Measurements from ENCODE around the gene GADD45GIP1.
"Not testable (repeated sequence)": the region's sequence is repeated elsewhere in the genome, so short reads cannot be mapped to it uniquely, and the experiment has no call there.

The GADD45GIP1 gene

GRCh38 chr19:12938779-12939601, 18.0 kb downstream of the GADD45GIP1 start:
- peak; percentile 88 for DNase-seq

GRCh38 chr19:12937927-12938778, 18.9 kb downstream of the GADD45GIP1 start, which contains the start of gene CALR:
TSS of gene CALR (plus strand) at chr19:12938609. CDS start at chr19:12938680, 71 bp downstream.
- DNase-seq: peak; percentile 100

DNA sequence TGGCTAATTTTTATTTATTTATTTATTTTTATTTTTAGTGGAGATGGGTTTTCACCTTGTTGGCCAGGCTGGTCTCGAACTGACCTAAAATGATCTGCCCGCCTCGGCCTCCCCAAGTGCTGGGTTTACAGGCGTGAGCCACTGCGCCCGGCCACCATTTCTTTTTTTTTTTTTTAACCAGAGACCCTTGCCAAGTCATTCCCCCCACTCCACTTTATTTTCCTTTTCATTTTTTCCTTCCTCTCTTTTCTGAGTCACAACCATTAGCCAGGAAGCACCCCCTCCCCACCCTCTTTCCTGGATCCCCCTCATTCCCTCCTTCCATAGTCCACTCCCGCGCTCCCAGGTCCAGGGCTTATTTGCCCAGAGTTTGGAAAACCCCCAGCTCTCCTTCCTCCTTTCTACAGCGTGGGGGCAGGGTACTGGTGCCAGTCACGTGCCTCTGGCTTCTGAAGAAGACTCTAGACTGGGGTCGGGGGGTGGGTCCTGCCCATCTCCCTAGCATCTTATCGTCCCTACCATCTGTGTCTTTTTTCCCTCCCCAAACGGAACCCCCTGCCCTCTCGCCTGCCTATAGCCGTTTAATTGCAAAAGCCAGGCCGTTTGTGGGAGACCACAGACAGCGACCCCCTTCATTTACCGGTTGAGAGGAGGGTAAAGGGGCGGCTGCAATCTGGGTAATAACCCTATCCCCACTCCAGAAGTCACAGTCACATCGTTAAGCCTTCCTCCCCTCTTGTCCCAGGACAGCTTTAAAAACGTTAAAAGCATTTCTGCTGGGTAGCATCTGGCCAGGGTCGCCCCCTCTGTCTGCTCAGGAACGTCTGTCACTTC, 19.7 kb downstream of the GADD45GIP1 start:
- peak; percentile 98 for DNase-seq

GRCh38 chr19:12936582-12936981, 20.4 kb downstream of the GADD45GIP1 start:
- no peak for DNase-seq

DNA sequence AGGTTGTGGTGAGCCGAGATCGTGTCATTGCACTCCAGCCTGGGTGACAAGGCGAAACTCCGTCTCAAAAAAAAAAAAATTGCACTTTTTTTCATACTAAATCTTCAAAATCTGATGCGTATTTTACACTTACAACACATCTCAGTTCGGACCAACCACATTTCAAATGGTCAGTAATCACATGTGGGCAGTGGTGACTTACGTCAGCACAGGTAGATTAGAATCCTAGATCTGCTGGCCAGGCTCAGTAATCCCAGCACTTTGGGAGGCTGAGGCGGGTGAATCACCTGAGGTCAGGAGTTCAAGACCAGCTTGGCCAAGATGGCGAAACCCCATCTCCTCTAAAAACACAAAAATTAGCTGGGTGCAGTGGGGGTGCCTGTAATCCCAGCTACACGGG, 22.0 kb downstream of the GADD45GIP1 start:
- DNase-seq: no peak

- peak; percentile 98 for DNase-seq
Observed at GRCh38 chr19:12933287-12934072, 23.5 kb downstream of the GADD45GIP1 start, which contains the start of gene FARSA. TSS of gene FARSA (minus strand) at chr19:12933711. CDS start at chr19:12933696, 15 bp downstream.

DNA sequence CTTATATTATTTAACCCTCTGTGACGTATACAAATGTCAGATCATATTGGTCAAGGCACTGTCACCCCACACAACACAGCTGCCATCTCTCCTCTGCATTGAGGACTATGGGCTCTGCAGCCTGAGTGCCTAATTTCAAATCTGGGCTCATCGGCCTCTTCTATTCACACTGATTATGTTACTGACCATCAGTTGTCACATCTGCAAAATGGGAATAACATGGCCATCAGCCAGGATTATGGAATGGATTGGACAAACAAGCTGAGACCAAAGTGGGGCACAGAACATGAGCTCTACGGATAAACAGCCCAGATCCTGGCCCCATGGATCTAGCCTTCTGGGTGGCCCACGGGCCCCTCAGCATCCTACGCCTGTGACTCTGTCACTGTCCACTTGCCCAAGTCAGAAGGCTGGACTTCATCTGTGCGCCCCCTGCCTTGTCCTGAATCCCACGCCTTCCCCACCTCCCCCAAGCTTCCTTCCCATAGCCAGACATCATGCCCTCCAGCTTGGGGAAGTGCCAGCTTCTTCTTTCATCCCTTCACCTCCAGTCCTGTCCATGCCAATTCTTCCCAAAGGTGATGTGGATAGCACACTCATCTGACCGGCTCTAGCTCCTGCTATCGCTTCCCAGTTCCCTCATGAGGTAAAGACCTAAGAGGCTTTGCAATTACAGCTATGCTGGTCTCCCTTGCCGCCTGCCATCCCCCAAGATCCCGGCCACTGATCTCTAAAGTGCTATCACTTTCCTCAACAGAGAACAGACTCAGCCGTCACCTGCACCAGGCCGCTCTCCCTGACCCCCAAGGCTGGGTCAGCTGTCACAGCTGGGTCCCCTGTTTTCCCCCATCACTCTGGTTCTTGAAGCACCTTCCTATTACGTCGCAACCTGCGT, 24.4 kb downstream of the GADD45GIP1 start:
- DNase-seq: peak; percentile 70

DNA sequence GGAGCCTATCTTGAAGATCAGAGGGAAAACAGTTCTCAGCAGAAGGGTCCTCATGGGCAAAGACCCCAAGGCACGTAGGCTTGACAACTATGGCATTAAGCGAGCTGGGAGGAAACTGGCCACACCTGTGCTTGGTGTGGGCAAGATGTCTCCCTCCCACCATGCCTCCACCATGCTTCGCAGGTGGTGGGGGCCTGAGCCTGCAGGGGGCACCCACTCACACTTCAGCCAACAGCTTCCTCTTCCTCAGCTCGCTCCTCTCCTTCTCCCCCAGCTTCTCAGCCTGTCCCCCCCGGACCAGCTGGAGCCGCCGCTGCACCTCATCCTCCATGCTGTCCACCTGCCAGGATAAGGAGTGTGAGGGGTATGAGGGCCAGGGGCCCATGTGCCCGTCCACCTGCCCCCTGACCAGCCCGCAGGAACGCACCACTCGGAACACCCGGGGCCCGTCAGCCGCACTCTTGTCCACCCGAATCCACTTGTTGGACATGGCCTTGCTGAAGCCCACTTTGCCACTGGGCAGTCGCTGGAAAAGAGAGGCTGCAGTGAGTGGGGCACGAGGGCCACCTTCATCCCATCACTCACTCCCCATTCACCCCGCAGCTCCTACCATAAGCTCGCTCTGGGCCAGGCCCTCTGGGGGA, 26.9 kb downstream of the GADD45GIP1 start:
- DNase-seq: no peak

DNA sequence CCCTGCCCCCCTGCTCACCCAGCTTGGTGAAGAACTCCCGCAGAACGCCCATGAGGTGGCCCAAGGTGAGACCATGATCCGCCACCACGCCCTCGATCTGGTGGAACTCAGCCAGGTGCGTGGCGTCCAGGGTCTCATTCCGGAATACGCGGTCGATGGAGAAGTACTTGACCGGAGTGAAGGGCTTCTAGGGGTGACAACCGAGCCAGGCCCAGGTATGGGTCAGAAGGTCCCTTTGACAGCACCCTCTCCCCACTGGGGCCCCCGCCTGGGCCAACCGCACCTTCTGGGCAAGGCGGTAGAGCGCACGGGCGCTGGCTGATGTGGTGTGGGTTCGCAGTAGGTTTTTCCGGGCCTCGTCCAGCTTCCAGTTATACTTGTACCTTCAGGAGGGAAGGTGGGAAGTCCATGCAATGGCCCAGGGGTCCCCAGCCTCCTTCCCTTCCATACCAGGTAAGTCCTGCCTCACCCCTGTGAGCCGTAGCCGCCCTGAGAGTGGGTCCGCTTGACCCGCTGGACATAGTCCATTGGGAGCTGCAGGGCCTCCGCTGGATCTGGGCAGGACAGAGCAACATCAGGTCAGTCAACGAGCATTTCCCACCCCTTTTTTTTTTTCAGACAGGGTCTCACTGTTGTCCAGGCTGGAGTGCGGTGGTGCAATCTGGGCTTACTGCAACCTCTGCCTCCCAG, 32.3 kb downstream of the GADD45GIP1 start:
- DNase-seq: no peak

DNA sequence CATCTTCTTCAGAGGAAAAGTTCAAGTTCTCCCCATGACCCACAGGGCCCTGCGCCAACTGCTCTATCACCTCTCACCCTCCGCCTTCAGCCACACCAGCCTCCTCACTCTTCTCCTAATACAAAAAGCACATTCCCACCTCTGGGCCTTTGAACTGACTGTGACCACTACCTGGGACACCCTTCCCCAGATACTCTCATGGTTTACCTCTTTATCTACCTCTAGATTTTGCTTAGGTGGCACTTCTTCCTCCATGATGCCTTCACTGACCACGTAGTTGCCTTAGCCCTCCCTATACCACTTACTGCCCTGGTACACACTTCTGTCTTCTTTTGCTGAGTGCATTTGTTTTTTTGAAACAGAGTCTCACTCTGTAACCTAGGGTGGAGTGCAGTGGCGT, 34.1 kb downstream of the GADD45GIP1 start:
- no peak for DNase-seq

DNA sequence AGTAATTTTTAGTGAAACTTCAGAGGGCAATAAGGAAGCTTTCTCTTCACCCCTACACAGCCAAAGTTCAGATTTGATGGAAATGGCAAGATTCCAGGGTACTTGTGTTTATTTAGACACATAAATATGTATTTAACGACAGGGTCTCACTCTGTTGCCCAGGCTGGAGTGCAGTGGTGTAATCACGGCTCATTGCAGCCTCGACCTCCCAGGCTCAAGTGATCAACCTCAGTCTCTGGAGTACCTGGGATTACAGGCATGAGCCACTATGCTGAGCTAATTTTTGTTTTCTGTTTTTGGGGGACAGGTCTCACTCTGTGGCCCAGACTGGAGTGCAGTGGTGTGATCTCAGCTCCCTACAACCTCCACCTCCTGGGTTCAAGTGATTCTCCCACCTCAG, 36.0 kb downstream of the GADD45GIP1 start:
- DNase-seq: no peak

GRCh38 chr19:12918253-12918652, 38.8 kb downstream of the GADD45GIP1 start:
- no peak for DNase-seq

DNA sequence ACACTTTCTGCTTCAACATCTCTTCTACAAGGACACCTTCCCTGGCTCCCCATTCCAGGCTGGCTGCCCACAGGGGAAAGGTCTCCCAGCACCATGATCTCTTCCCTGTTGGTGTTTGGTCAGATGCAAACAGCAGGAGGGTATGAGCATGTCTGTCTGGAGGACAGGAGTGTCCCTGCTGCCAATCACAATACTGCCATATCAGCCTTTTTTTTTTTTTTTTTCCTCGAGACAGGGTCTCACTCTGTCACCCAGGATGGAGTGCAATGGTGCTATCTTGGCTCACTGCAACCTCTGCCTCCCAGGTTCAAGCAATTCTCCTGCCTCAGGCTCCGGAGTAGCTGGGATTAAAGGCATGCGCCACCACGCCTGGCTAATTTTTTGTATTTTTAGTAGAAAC, 41.2 kb downstream of the GADD45GIP1 start:
- DNase-seq: not testable (repeated sequence)

GRCh38 chr19:12913851-12914690, 43.0 kb downstream of the GADD45GIP1 start:
- DNase-seq: peak; percentile 60

GRCh38 chr19:12913011-12913561, 43.9 kb downstream of the GADD45GIP1 start:
- DNase-seq: peak; percentile 100

- DNase-seq: peak; percentile 69
Observed at GRCh38 chr19:12912571-12912970, 44.5 kb downstream of the GADD45GIP1 start.

GRCh38 chr19:12907166-12907565, 49.9 kb downstream of the GADD45GIP1 start:
- DNase-seq: no peak
